Urinary bladder (tissue), 4 donors: ENCODE measurements around the gene TLR3. TPM values are rescaled to one million over a fixed set of nuclear protein-coding genes. Genes with fewer than 3 reads are reported as not detected.

ENCODE experiments used
- DNase-seq: peaks from one replicate; pipeline ENCODE4 v3.0.0-alpha.2; 2015; ENCODE audit errors: extremely low spot score
- H3K27ac ChIP-seq: one replicate; pipeline ENCODE4 v1.5.1; 2013; ENCODE audit warnings: low read depth, mild to moderate bottlenecking, moderate library complexity
- H3K36me3 ChIP-seq: one replicate; pipeline ENCODE4 v1.6.1; 2013; ENCODE audit warnings: mild to moderate bottlenecking, moderate library complexity; ENCODE audit not compliant: insufficient read depth
- H3K4me1 ChIP-seq: one replicate; pipeline ENCODE4 v1.6.1; 2013; ENCODE audit warnings: mild to moderate bottlenecking, moderate library complexity; ENCODE audit not compliant: insufficient read depth
- H3K4me3 ChIP-seq: one replicate; pipeline ENCODE4 v1.5.1; 2013; ENCODE audit warnings: low read depth, low read length
- WGBS: extraction: QIAGEN DNeasy Blood & Tissue Kit; methylation state at CpG from one replicate; pipeline ENCODE4 v1.1.7; 2013; 5-methylcytosine and 5-hydroxymethylcytosine counted together
- polyA plus RNA-seq: library from polyadenylated mRNA; stranded (reverse); fragments of 200-250 nt; gene quantifications from one replicate; pipeline ENCODE4 v1.2.3, GENCODE V29; 2013
- total RNA-seq: library from RNA; depleted of rRNA; stranded (reverse); fragments of >200 nt; gene quantifications from one replicate; pipeline ENCODE4 v1.2.3, GENCODE V29; 2014
- donor health status: healthy with polysubstance abuse.
- donor health status: healthy.

Gene TLR3
- total and polyA plus RNA-seq, 2 donors, result 4.7 to 20.4 TPM

DNA sequence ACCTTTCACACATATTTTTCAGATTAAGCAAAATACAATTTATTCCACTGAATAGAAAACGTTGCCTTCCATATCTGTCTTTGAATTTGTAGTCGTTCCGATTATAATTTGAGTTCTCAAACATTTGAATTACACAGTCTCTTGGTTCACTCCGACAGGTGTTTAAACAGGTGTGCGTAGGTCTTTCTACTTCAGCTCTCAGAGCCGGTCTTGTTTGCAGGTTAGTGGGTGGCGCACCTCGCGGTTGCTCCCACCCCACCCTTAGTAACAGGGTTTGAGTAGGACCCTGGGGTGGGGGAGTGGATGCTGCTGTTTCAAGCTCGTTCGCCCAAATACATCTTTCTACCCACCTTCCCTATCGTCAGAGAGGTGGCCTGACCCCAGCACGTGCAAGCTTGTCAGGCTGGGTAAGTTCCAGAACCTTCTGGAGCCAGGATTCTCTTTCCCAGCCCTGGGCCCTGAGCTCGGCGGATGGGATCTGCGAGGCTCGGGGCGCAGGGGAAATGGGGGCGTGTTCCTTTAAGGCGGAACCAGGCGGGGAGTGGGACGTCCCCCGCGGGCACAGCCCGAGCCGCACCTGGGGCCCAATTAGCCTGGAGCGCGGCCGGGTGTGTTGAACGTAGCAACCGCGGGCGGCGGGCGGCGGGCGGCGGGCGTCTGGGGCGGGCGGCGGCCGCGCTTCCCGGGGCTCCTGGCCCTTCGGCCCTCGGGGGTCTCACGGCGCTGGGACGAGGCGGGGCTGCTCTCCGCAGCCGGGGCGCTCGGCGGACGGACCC, 35.3 kb downstream of the TLR3 start, which contains the start of gene FAM149A:
FAM149A (plus strand) TSS at position 591 of the 776 bp plus-strand sequence.
- Histone ChIP-seq H3K36me3 (no peaks in the 10 kb centered on the region), H3K27ac (no peak within 1 kb of the TSS), H3K4me3 (peak within 1 kb of the TSS; percentile 69), H3K4me1 (no peaks in the 10 kb centered on the region)
- WGBS, result 16% methylated on average over 57 of the region's 57 CpGs
- DNase-seq, result no peak

GRCh38 chr4:186104890-186105646, 36.1 kb downstream of the TLR3 start:
- 1% methylated on average over 83 of the region's 83 CpGs for WGBS
- Histone ChIP-seq H3K4me3 (peak overlapping the region; percentile 69), H3K27ac (no peak overlapping the region), H3K36me3 (no peaks in the 10 kb centered on the region), H3K4me1 (no peaks in the 10 kb centered on the region)
- DNase-seq, result no peak

DNA sequence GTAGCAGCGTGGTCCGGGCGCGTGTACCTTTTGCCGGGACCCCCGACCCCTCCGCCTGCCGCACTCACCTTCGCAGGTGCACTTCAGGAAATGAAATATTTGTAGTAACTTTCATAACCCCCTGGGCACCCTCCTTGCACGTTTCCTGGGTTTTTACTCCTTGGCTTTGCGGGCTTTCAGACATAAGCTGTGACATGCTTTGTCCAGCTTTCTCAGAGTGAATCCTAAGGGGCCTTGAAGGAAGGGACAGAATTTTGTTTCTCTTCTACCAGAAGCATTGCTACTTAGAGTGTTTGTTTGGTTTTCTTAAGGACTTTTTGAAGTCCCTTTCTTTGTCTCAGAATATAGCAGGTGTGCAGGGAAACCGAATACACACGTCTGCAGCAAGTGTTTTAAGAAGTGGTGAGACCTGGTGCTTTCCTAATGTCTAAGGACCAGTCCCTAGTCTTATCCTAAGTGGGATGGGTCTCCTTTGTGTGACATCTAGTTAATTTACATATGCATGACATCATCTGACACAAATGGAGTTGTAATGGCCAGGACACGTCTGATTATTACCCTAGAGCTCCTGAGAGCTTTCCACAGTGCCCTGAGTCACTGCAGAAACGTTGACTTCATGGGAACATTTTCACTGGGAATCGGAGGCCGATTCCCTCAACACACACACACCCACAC, 36.8 kb downstream of the TLR3 start:
- peak overlapping the region; percentile 69 for H3K4me3 ChIP-seq
- no peaks in the 10 kb centered on the region for H3K36me3 ChIP-seq
- H3K27ac ChIP-seq, result no peak overlapping the region
- WGBS, result 23% methylated on average over 17 of the region's 17 CpGs
- no peak for DNase-seq
- H3K4me1 ChIP-seq, result no peaks in the 10 kb centered on the region

GRCh38 chr4:186107947-186108346, 39.0 kb downstream of the TLR3 start:
- Histone ChIP-seq H3K4me3 (no peak overlapping the region), H3K4me1 (no peaks in the 10 kb centered on the region), H3K27ac (no peak overlapping the region), H3K36me3 (no peaks in the 10 kb centered on the region)
- no peak for DNase-seq
- WGBS, result 75% methylated on average over 4 of the region's 4 CpGs

- Histone ChIP-seq H3K27ac (no peak overlapping the region), H3K4me1 (no peaks in the 10 kb centered on the region), H3K4me3 (no peak overlapping the region), H3K36me3 (no peaks in the 10 kb centered on the region)
- no peak for DNase-seq
- 85% methylated on average over 3 of the region's 3 CpGs for WGBS
Observed at GRCh38 chr4:186108391-186108790, 39.4 kb downstream of the TLR3 start.

- 74% methylated on average over 4 of the region's 4 CpGs for WGBS
- H3K4me1 ChIP-seq, result no peaks in the 10 kb centered on the region
Observed at GRCh38 chr4:186109245-186109644, 40.3 kb downstream of the TLR3 start.

DNA sequence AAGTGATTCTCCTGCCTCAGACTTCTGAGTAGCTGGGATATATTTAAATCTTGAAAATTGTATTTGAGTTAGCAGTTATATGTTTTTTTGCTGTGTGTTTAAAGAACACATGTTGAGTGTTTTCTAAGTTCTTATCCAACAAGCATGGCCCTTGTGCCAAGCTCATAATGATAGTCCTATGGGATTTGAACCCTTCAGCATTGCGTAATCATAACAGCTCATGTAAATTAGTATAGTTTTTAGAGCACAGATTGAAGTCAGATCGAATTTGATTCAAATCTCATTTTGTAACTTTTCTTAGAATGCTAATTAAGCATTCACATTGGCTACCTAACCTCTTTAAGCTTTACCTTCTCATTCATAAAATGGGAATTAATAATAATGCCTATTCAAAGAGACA, 47.7 kb downstream of the TLR3 start:
- DNase-seq, result no peak
- Histone ChIP-seq H3K27ac (no peak overlapping the region), H3K36me3 (no peaks in the 10 kb centered on the region), H3K4me1 (no peaks in the 10 kb centered on the region), H3K4me3 (no peak overlapping the region)
- 86% methylated on average over 2 of the region's 2 CpGs for WGBS

More at GRCh38 chr4:186109245-186109644, 40.3 kb downstream of the TLR3 start:
- Histone ChIP-seq H3K27ac (no peak overlapping the region), H3K4me3 (no peak overlapping the region), H3K36me3 (no peaks in the 10 kb centered on the region)
- no peak for DNase-seq

DNA sequence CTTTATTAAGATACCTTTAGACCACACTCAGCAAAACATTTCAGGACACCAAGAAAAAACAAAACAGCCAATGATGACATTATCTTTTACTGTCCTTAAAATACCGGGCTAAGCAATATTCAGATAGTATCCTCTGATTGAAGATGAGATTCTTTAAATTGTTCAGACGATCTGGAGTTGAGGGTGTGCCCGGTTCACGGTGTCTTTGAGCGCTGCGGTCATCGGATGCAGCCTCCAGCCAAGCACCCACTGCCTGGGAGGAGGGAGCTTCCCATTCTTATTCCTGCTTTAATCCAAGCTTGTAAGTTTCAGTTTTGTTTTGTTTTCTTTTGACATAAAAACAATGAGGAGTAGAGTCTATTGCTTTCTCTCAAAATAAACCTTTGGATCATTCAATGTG, 49.6 kb downstream of the TLR3 start:
- Histone ChIP-seq H3K4me1 (no peaks in the 10 kb centered on the region), H3K36me3 (no peaks in the 10 kb centered on the region), H3K4me3 (no peak overlapping the region), H3K27ac (no peak overlapping the region)
- WGBS, result 42% methylated on average over 7 of the region's 7 CpGs
- no peak for DNase-seq

DNA sequence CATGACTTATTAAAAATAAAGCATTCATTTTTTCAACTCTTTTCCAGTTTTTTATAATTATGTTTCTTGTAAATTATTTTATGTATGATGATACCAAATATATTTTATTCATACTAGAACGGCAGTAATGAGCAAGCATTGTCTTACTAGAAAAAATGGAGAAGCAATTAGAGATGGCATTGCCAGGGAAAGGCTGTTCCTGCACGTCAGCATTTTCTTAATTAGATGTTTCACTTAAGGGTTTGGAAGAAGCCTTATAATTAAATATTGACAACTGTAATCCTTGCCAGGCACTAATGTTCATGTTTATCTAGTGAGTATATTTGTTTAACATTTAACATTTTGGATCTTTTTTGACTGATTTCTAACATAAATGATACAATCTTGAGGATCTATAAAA, 52.1 kb downstream of the TLR3 start:
- Histone ChIP-seq H3K4me1 (no peaks in the 10 kb centered on the region), H3K4me3 (no peak overlapping the region), H3K27ac (no peak overlapping the region), H3K36me3 (no peaks in the 10 kb centered on the region)
- no peak for DNase-seq
- WGBS, result 93% methylated on average over 2 of the region's 2 CpGs

DNA sequence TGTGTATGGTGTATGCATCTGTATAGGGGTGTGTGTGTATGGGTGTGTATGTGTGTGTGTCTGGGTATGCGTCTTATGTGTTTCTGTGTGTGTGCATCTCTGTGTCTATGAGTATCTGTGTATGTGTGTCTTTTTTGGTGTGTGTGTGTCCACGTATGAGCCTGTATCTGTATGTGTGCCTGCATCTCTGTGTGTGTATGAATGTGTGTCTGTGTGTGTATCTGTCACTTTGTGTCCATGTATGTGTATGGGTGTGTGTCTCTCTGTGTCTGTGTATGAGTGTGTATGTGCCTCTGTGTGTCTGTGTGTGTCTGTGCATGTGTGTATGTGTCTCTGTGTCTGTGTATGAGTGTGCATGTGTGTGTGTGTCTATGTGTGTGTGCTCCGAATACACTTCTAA, 59.9 kb downstream of the TLR3 start:
- DNase-seq, result no peak

GRCh38 chr4:186131935-186132334, 63.0 kb downstream of the TLR3 start:
- H3K4me3 ChIP-seq, result no peak overlapping the region
- H3K36me3 ChIP-seq, result no peaks in the 10 kb centered on the region
- 84% methylated on average over 2 of the region's 2 CpGs for WGBS
- H3K4me1 ChIP-seq, result no peaks in the 10 kb centered on the region
- no peak for DNase-seq
- no peak overlapping the region for H3K27ac ChIP-seq

More for the DNA sequence above, 59.9 kb downstream of the TLR3 start:
- H3K4me3 ChIP-seq, result no peak overlapping the region
- 92% methylated on average over 3 of the region's 3 CpGs for WGBS
- no peak overlapping the region for H3K27ac ChIP-seq
- no peaks in the 10 kb centered on the region for H3K4me1 ChIP-seq
- no peaks in the 10 kb centered on the region for H3K36me3 ChIP-seq

DNA sequence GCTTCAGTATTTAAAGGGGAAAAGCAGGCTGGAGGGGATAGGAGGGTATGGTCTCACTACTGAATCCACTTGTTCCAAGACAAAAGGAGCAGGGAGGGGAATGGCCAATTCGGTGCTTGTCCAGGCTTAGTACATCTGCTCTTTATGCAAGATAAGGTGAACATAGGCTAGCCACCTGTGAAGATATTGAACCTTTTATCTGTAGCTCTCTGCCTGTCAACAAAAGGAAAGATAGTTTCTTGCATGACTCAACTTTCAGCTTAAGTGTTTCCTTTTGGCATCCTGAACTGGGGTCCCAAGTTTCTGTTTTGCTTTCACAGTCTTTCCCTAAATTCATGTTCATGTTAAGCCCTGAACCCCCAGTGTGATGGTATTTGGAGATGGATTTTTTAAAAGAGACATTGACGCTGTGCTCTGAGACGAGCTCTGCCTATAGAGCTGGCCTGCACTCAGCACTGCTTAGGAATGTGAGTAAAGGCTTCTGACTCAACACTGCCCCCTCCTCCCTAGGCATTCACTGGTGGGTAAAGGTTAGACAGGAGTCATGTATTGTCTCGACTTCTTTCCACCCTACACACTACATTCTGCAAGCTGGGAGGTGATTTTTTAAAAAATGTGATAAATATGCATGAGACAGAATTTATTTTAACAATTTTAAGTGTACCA, 63.8 kb downstream of the TLR3 start:
- no peaks in the 10 kb centered on the region for H3K4me1 ChIP-seq
- DNase-seq, result no peak
- WGBS, result 31% methylated on average over 4 of the region's 4 CpGs

GRCh38 chr4:186134257-186134656, 65.3 kb downstream of the TLR3 start:
- no peak for DNase-seq
- 84% methylated on average over 3 of the region's 3 CpGs for WGBS
- Histone ChIP-seq H3K27ac (no peak overlapping the region), H3K4me1 (no peaks in the 10 kb centered on the region), H3K36me3 (no peaks in the 10 kb centered on the region), H3K4me3 (no peak overlapping the region)

More for the DNA sequence above, 63.8 kb downstream of the TLR3 start:
- Histone ChIP-seq H3K4me3 (no peak overlapping the region), H3K27ac (no peak overlapping the region), H3K36me3 (no peaks in the 10 kb centered on the region)
